SK-N-SH treated with all-trans-retinoic acid at 6 μM for 48 hours (cell line): ENCODE measurements around the gene PSMG1.

Experiments used
- ATAC-seq: fragments of 200-7000 bp; cut with Tn5 transposase; 3 replicates; pipeline ENCODE4 v1.9.1; 2020; ENCODE audit warnings: mild to moderate bottlenecking, moderate library complexity
- ARNTL ChIP-seq: fragments of 450-650 bp; formaldehyde crosslinking; IDR thresholded peaks from 2 replicates; pipeline ENCODE4 v1.5.0; 2020; ENCODE audit warnings: low read depth, mild to moderate bottlenecking, moderate library complexity, borderline replicate concordance
- BACH2 ChIP-seq: fragments of 250-450 bp; sonication (Bioruptor Pico); IDR thresholded peaks from 2 replicates; pipeline ENCODE4 v1.9.0; 2021; ENCODE audit warnings: mild to moderate bottlenecking, borderline replicate concordance
- CSDC2 ChIP-seq: fragments of 250-450 bp; sonication (Bioruptor Pico); IDR thresholded peaks from 2 replicates; pipeline ENCODE4 v1.5.0; 2020; ENCODE audit warnings: mild to moderate bottlenecking, moderate library complexity
- CSRNP3 ChIP-seq: fragments of 250-450 bp; sonication (Bioruptor Pico); IDR thresholded peaks from 2 replicates; pipeline ENCODE4 v1.5.1; 2021; ENCODE audit warnings: mild to moderate bottlenecking, moderate library complexity
- GLIS3 ChIP-seq: fragments of 250-450 bp; sonication (Bioruptor Pico); IDR thresholded peaks from 2 replicates; pipeline ENCODE4 v1.5.0; 2020; ENCODE audit warnings: mild to moderate bottlenecking, moderate library complexity
- ISL1 ChIP-seq: fragments of 250-450 bp; sonication (Bioruptor Pico); IDR thresholded peaks from 2 replicates; pipeline ENCODE4 v2.1.2; 2022; ENCODE audit warnings: mild to moderate bottlenecking, moderate library complexity
- OSR1 ChIP-seq: fragments of 250-450 bp; sonication (Bioruptor Pico); IDR thresholded peaks from 2 replicates; pipeline ENCODE4 v1.8.0; 2022; ENCODE audit warnings: moderate library complexity, mild to moderate bottlenecking, inconsistent platforms
- PATZ1 ChIP-seq: fragments of 250-450 bp; sonication (Bioruptor Pico); IDR thresholded peaks from 2 replicates; pipeline ENCODE4 v1.8.0; 2020; ENCODE audit warnings: mild to moderate bottlenecking, moderate library complexity, borderline replicate concordance
- RARB ChIP-seq: fragments of 250-450 bp; sonication (Bioruptor Pico); IDR thresholded peaks from 2 replicates; pipeline ENCODE4 v1.8.0; 2021; ENCODE audit warnings: mild to moderate bottlenecking, moderate library complexity
- TCF4 ChIP-seq: fragments of 250-450 bp; sonication (Bioruptor Pico); IDR thresholded peaks from 2 replicates; pipeline ENCODE4 v1.8.0; 2021; ENCODE audit warnings: mild to moderate bottlenecking, moderate library complexity, borderline replicate concordance
- TOX ChIP-seq: fragments of 250-450 bp; sonication (Bioruptor Pico); IDR thresholded peaks from 2 replicates; pipeline ENCODE4 v1.8.0; 2021; ENCODE audit warnings: mild to moderate bottlenecking, moderate library complexity, borderline replicate concordance
- ZC3H10 ChIP-seq: fragments of 250-450 bp; sonication (Bioruptor Pico); IDR thresholded peaks from 2 replicates; pipeline ENCODE4 v1.5.1; 2021; ENCODE audit warnings: mild to moderate bottlenecking, moderate library complexity
- ZFP3 ChIP-seq: fragments of 250-450 bp; sonication (Bioruptor Pico); IDR thresholded peaks from 2 replicates; pipeline ENCODE4 v1.5.0; 2020; ENCODE audit warnings: mild to moderate bottlenecking, moderate library complexity
- ZFP30 ChIP-seq: fragments of 450-650 bp; formaldehyde crosslinking; IDR thresholded peaks from 2 replicates; pipeline ENCODE4 v1.5.0; 2022; ENCODE audit warnings: mild to moderate bottlenecking, moderate library complexity
- ZNF565 ChIP-seq: fragments of 450-650 bp; formaldehyde crosslinking; conservative IDR thresholded peaks from 2 replicates; pipeline ENCODE4 v1.5.0; 2020; ENCODE audit warnings: low read depth, mild to moderate bottlenecking, moderate library complexity
- ZNF70 ChIP-seq: fragments of 450-650 bp; formaldehyde crosslinking; IDR thresholded peaks from 2 replicates; pipeline ENCODE4 v1.5.0; 2020; ENCODE audit warnings: mild to moderate bottlenecking, moderate library complexity
- ZNF8 ChIP-seq: fragments of 450-650 bp; formaldehyde crosslinking; IDR thresholded peaks from 2 replicates; pipeline ENCODE4 v1.5.0; 2020; ENCODE audit warnings: mild to moderate bottlenecking, moderate library complexity
- TF ChIP-seq, protein P1 (sequence below): fragments of 250-450 bp; sonication (Bioruptor Pico); IDR thresholded peaks from 2 replicates; pipeline ENCODE4 v1.5.0; 2020; ENCODE audit warnings: mild to moderate bottlenecking, moderate library complexity
- TF ChIP-seq, protein P2 (sequence below): fragments of 250-450 bp; sonication (Bioruptor Pico); IDR thresholded peaks from 2 replicates; pipeline ENCODE4 v1.8.0; 2021; ENCODE audit warnings: low read depth, mild to moderate bottlenecking, moderate library complexity, borderline replicate concordance
- TF ChIP-seq, protein P3 (sequence below): fragments of 250-450 bp; sonication (Bioruptor Pico); IDR thresholded peaks from 2 replicates; pipeline ENCODE4 v1.5.1; 2020; ENCODE audit warnings: low read depth, mild to moderate bottlenecking, moderate library complexity

Gene PSMG1

GRCh38 chr21:39126486-39126806 is 56.8 kb downstream of the PSMG1 start:
- TF ChIP-seq ZFP3 (no peak), BACH2 (no peak), PATZ1 (CRISPR knock-in tag) (no peak), RARB (CRISPR knock-in tag) (no peak), CSRNP3 (CRISPR knock-in tag) (no peak), ARNTL (no peak), ZNF565 (no peak), ZFP30 (no peak), GLIS3 (CRISPR knock-in tag) (no peak), ISL1 (CRISPR knock-in tag) (no peak), ZNF70 (CRISPR knock-in tag) (no peak), OSR1 (no peak), TCF4 (CRISPR knock-in tag) (no peak)
- TF ChIP-seq, protein P1, sequence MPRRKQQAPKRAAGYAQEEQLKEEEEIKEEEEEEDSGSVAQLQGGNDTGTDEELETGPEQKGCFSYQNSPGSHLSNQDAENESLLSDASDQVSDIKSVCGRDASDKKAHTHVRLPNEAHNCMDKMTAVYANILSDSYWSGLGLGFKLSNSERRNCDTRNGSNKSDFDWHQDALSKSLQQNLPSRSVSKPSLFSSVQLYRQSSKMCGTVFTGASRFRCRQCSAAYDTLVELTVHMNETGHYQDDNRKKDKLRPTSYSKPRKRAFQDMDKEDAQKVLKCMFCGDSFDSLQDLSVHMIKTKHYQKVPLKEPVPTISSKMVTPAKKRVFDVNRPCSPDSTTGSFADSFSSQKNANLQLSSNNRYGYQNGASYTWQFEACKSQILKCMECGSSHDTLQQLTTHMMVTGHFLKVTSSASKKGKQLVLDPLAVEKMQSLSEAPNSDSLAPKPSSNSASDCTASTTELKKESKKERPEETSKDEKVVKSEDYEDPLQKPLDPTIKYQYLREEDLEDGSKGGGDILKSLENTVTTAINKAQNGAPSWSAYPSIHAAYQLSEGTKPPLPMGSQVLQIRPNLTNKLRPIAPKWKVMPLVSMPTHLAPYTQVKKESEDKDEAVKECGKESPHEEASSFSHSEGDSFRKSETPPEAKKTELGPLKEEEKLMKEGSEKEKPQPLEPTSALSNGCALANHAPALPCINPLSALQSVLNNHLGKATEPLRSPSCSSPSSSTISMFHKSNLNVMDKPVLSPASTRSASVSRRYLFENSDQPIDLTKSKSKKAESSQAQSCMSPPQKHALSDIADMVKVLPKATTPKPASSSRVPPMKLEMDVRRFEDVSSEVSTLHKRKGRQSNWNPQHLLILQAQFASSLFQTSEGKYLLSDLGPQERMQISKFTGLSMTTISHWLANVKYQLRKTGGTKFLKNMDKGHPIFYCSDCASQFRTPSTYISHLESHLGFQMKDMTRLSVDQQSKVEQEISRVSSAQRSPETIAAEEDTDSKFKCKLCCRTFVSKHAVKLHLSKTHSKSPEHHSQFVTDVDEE (CRISPR knock-in tag) = no peak
- TF ChIP-seq, protein P2, sequence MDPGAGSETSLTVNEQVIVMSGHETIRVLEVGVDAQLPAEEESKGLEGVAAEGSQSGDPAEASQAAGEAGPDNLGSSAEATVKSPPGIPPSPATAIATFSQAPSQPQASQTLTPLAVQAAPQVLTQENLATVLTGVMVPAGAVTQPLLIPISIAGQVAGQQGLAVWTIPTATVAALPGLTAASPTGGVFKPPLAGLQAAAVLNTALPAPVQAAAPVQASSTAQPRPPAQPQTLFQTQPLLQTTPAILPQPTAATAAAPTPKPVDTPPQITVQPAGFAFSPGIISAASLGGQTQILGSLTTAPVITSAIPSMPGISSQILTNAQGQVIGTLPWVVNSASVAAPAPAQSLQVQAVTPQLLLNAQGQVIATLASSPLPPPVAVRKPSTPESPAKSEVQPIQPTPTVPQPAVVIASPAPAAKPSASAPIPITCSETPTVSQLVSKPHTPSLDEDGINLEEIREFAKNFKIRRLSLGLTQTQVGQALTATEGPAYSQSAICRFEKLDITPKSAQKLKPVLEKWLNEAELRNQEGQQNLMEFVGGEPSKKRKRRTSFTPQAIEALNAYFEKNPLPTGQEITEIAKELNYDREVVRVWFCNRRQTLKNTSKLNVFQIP (CRISPR knock-in tag) = no peak

GRCh38 chr21:39125752-39126485 is 57.3 kb downstream of the PSMG1 start:
- ATAC-seq = peak; percentile 99
- no peak for TF ChIP-seq ZNF565
- no peak for TF ChIP-seq ZC3H10 (CRISPR knock-in tag)
- no peak for TF ChIP-seq CSRNP3 (CRISPR knock-in tag)
- TF ChIP-seq TCF4 (CRISPR knock-in tag) = no peak
- TF ChIP-seq, protein P3, sequence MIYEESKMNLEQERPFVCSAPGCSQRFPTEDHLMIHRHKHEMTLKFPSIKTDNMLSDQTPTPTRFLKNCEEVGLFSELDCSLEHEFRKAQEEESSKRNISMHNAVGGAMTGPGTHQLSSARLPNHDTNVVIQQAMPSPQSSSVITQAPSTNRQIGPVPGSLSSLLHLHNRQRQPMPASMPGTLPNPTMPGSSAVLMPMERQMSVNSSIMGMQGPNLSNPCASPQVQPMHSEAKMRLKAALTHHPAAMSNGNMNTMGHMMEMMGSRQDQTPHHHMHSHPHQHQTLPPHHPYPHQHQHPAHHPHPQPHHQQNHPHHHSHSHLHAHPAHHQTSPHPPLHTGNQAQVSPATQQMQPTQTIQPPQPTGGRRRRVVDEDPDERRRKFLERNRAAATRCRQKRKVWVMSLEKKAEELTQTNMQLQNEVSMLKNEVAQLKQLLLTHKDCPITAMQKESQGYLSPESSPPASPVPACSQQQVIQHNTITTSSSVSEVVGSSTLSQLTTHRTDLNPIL (CRISPR knock-in tag) = no peak
- TF ChIP-seq RARB (CRISPR knock-in tag) = no peak
- TF ChIP-seq GLIS3 (CRISPR knock-in tag) = no peak
- TF ChIP-seq PATZ1 (CRISPR knock-in tag) = no peak
- no peak for TF ChIP-seq TOX (CRISPR knock-in tag)
- TF ChIP-seq CSDC2 (CRISPR knock-in tag) = no peak
- TF ChIP-seq ZFP30 = no peak
- TF ChIP-seq OSR1 = no peak
- TF ChIP-seq ZNF8 (CRISPR knock-in tag) = no peak

More at GRCh38 chr21:39126486-39126806, 56.8 kb downstream of the PSMG1 start:
- ATAC-seq = no peak; the same call in 2 of the 3 replicates
